ENCODE data around the gene WASF3. TPM values are rescaled to one million over a fixed set of nuclear protein-coding genes. Genes with fewer than 3 reads are reported as not detected.

The WASF3 gene
- total and polyA plus RNA-seq, 4 donors: 0.82 to 4.9 (median 2.3) TPM

- Histone ChIP-seq H3K27ac (ENCODE audit: low read depth in 1 of 2, low read length in 2 of 2) (peak overlapping the region in 1 of 2 donors; percentile 51), H3K36me3 (ENCODE audit: control insufficient read depth in 4 of 4, insufficient read depth in 3 of 4, low read depth in 1 of 4, low read length in 3 of 4) (no peaks in the 10 kb centered on the region), H3K4me3 (ENCODE audit: low read depth in 1 of 3, low read length in 3 of 3) (no peak overlapping the region), H3K9me3 (ENCODE audit: control insufficient read depth in 4 of 4, low read length in 3 of 4) (no peaks in the 10 kb centered on the region), H3K9ac (ENCODE audit: low read depth in 1 of 2, low read length in 2 of 2) (no peak overlapping the region), H3K4me1 (ENCODE audit: control insufficient read depth in 4 of 4, insufficient read depth in 4 of 4, low read length in 3 of 4) (peaks cover 1 to 36% (median 26%) of the 10 kb centered on the region in 4 donors), H3K27me3 (ENCODE audit: control insufficient read depth in 4 of 4, insufficient read depth in 4 of 4, low read length in 3 of 4) (no peaks in the 10 kb centered on the region)
- 58% methylated on average over 3 of the region's 3 CpGs for WGBS
- TF ChIP-seq CTCF (IDR thresholded peaks at IDR 0.05; ENCODE audit: low read depth, low read length, missing input control): no peak
- TF ChIP-seq YY1 (IDR thresholded peaks at IDR 0.05): no peak
- TF ChIP-seq FOXA2 (IDR thresholded peaks at IDR 0.05): no peak
- peak in 1 of 2 donors; percentile 17 for TF ChIP-seq RAD21 (IDR thresholded peaks at IDR 0.05)
- no peak for TF ChIP-seq ZBTB33 (IDR thresholded peaks at IDR 0.05)
- TF ChIP-seq SP1 (IDR thresholded peaks at IDR 0.05): peak; percentile 55
- no peak for TF ChIP-seq GABPA (IDR thresholded peaks at IDR 0.05 in 1 of 2, conservative IDR thresholded peaks at IDR 0.05 in 1 of 2)
- TF ChIP-seq FOXA1 (IDR thresholded peaks at IDR 0.05): no peak
- TF ChIP-seq REST (IDR thresholded peaks at IDR 0.05): no peak
- TF ChIP-seq HNF4G (IDR thresholded peaks at IDR 0.05): no peak
- TF ChIP-seq NR2F2 (IDR thresholded peaks at IDR 0.05): peak; percentile 99
- TF ChIP-seq TAF1 (conservative IDR thresholded peaks at IDR 0.05): no peak
- no peak for TF ChIP-seq MAX (IDR thresholded peaks at IDR 0.05)
- no peak for TF ChIP-seq JUND (IDR thresholded peaks at IDR 0.05)
- TF ChIP-seq EGR1 (IDR thresholded peaks at IDR 0.05; ENCODE audit: low read depth in 2 of 2): no peak
- peak; percentile 24 to 58 for TF ChIP-seq RXRA (IDR thresholded peaks at IDR 0.05)
- TF ChIP-seq ATF3 (IDR thresholded peaks at IDR 0.05): no peak
- no peak for TF ChIP-seq HNF4A (conservative IDR thresholded peaks at IDR 0.05)
- no peak for DNase-seq (ENCODE audit: low spot score)
Observed at GRCh38 chr13:26604784-26605545, 47.5 kb downstream of the WASF3 start.
